GM12878 (cell line): ENCODE results near the gene VGLL4. TPM values are rescaled to one million over a fixed set of nuclear protein-coding genes. Genes with fewer than 3 reads are reported as not detected.

Experiments used
- ATAC-seq: fragments of 200-7000 bp; cut with Tn5 transposase; 3 replicates; pipeline ENCODE4 v1.9.1; 2020; ENCODE audit warnings: mild to moderate bottlenecking, moderate library complexity
- BruUV-seq: library from RNA; stranded (reverse); fragments of 400-500 nt; replicated peaks from 2 replicates; lab custom pipeline; 2021; lab: Mats Ljungman, UMichigan
- CTCF ChIA-PET: fragments of 300-600 bp; sonication (Branson Sonifier 250); formaldehyde crosslinking; extraction: SDS; loops from one replicate; lab custom pipeline; 2021; ENCODE audit warnings: inconsistent platforms; lab: Yijun Ruan, JAX
- POLR2A ChIA-PET: fragments of 350-600 bp; formaldehyde crosslinking; extraction: SDS; loops from one replicate; lab custom pipeline; 2021; ENCODE audit warnings: inconsistent platforms; lab: Charles Lee
- RAD21 ChIA-PET: fragments of 300-600 bp; sonication (Branson Sonifier 250); formaldehyde crosslinking; loops from one replicate; lab custom pipeline; 2023; ENCODE audit warnings: antibody characterized with exemption; ENCODE audit not compliant: unreplicated experiment; lab: Charles Lee
- SMC1A ChIA-PET: fragments of 300-600 bp; sonication (Branson Sonifier 250); formaldehyde crosslinking; loops from one replicate; lab custom pipeline; 2023; ENCODE audit not compliant: unreplicated experiment, uncharacterized antibody; lab: Charles Lee
- DNase-seq: peaks from one replicate; pipeline ENCODE4 v3.0.0-alpha.2; 2011; ENCODE audit warnings: low read depth, low spot score
- FAIRE-seq: peaks from 3 replicates; lab custom pipeline; 2011; peaks lifted over from hg19 to GRCh38; lab: Jason Lieb, UNC
- H2AFZ ChIP-seq: 2 replicates; pipeline ENCODE4 v1.6.0; 2011; ENCODE audit warnings: low read depth, low read length, control low read depth; ENCODE audit not compliant: control insufficient read depth
- H3K27ac ChIP-seq: 2 replicates; pipeline ENCODE4 v1.5.1; 2011; ENCODE audit warnings: control low read depth; ENCODE audit not compliant: control insufficient read depth, insufficient read depth
- H3K27me3 ChIP-seq, 2 experiments: replicated peaks in 1 of 2; 2 replicates each; pipeline versions ENCODE4 v1.6.0 to v1.6.1; 2011; ENCODE audit warnings: low read length in 1 of 2; ENCODE audit not compliant: control insufficient read depth in 2 of 2, insufficient read depth in 2 of 2
- H3K36me3 ChIP-seq, 2 experiments: 2 replicates each; pipeline ENCODE4 v1.5.1; 2011; ENCODE audit warnings: low read length in 1 of 2; ENCODE audit not compliant: control insufficient read depth in 2 of 2, insufficient read depth in 2 of 2
- H3K4me1 ChIP-seq: 2 replicates; pipeline ENCODE4 v1.6.1; 2011; ENCODE audit warnings: mild to moderate bottlenecking, low read length, moderate library complexity, mixed read lengths; ENCODE audit not compliant: control insufficient read depth, insufficient read depth
- H3K4me2 ChIP-seq: 2 replicates; pipeline ENCODE4 v1.6.0; 2011; ENCODE audit warnings: control low read depth; ENCODE audit not compliant: control insufficient read depth, insufficient read depth
- H3K4me3 ChIP-seq: fragments of 200-600 bp; sonication (generic); 2 replicates; pipeline ENCODE4 v1.5.1; 2016
- H3K79me2 ChIP-seq: 2 replicates; pipeline ENCODE4 v1.6.0; 2011; ENCODE audit warnings: low read length; ENCODE audit not compliant: control insufficient read depth, insufficient read depth
- H3K9ac ChIP-seq: 2 replicates; pipeline ENCODE4 v1.8.0; 2011; ENCODE audit warnings: low read length, control low read depth, mixed read lengths; ENCODE audit not compliant: control insufficient read depth, insufficient read depth
- H3K9me3 ChIP-seq: replicated peaks from 3 replicates; pipeline ENCODE4 v1.5.1; 2011; ENCODE audit warnings: mild to moderate bottlenecking, low read length; ENCODE audit not compliant: control insufficient read depth, insufficient read depth
- H4K20me1 ChIP-seq: 2 replicates; pipeline ENCODE4 v1.6.0; 2011; ENCODE audit not compliant: control insufficient read depth, insufficient read depth
- ATF3 ChIP-seq: IDR thresholded peaks from 2 replicates; pipeline ENCODE4 v1.6.1; 2011; ENCODE audit warnings: low read depth, mild to moderate bottlenecking, low read length, moderate library complexity, borderline replicate concordance; ENCODE audit errors: extremely low read depth
- BACH1 ChIP-seq: fragments of 450-650 bp; IDR thresholded peaks from 2 replicates; pipeline ENCODE4 v1.6.1; 2017; ENCODE audit warnings: mild to moderate bottlenecking, borderline replicate concordance
- DPF2 ChIP-seq: fragments of 450-650 bp; IDR thresholded peaks from 2 replicates; pipeline ENCODE4 v1.6.1; 2017; ENCODE audit warnings: mild to moderate bottlenecking
- EZH2 ChIP-seq: IDR thresholded peaks from 2 replicates; pipeline ENCODE4 v1.6.1; 2012; ENCODE audit warnings: low read depth, mild to moderate bottlenecking, control low read depth, inconsistent platforms, low read length, borderline replicate concordance; ENCODE audit not compliant: control insufficient read depth
- MAX ChIP-seq: IDR thresholded peaks from 2 replicates; pipeline ENCODE4 v1.6.1; 2012; ENCODE audit warnings: low read depth, low read length, improper control_type of control experiment
- MEF2B ChIP-seq: fragments of 450-650 bp; IDR thresholded peaks from 2 replicates; pipeline ENCODE4 v1.6.1; 2018; ENCODE audit warnings: mild to moderate bottlenecking, moderate library complexity; ENCODE audit not compliant: partially characterized antibody, poor library complexity, severe bottlenecking
- MLLT1 ChIP-seq: fragments of 450-650 bp; IDR thresholded peaks from 2 replicates; pipeline ENCODE4 v1.6.1; 2016; ENCODE audit warnings: mild to moderate bottlenecking
- NKRF ChIP-seq: fragments of 450-650 bp; conservative IDR thresholded peaks from 2 replicates; pipeline ENCODE4 v1.6.1; 2017; ENCODE audit warnings: mild to moderate bottlenecking, moderate library complexity
- PAX8 ChIP-seq: fragments of 450-650 bp; IDR thresholded peaks from 2 replicates; pipeline ENCODE4 v1.6.1; 2017; ENCODE audit warnings: mild to moderate bottlenecking, moderate library complexity
- PKNOX1 ChIP-seq: fragments of 450-650 bp; IDR thresholded peaks from 2 replicates; pipeline ENCODE4 v1.6.1; 2016; ENCODE audit warnings: mild to moderate bottlenecking
- SMAD5 ChIP-seq: IDR thresholded peaks from 2 replicates; pipeline ENCODE4 v1.6.1; 2016; ENCODE audit warnings: antibody characterized with exemption, low read depth
- TCF3 ChIP-seq: IDR thresholded peaks from 2 replicates; pipeline ENCODE4 v1.6.1; 2012; ENCODE audit warnings: low read depth, mild to moderate bottlenecking, low read length, borderline replicate concordance; ENCODE audit not compliant: insufficient read depth
- YY1 ChIP-seq: IDR thresholded peaks from 2 replicates; pipeline ENCODE4 v1.6.1; 2011; ENCODE audit warnings: low read depth, mild to moderate bottlenecking, low read length
- ZBED1 ChIP-seq: IDR thresholded peaks from 2 replicates; pipeline ENCODE4 v1.6.1; 2016; ENCODE audit warnings: borderline replicate concordance
- WGBS: methylation state at CpG from one replicate; pipeline ENCODE4 v1.1.6; 2016; ENCODE audit warnings: low lambda C conversion rate; ENCODE audit not compliant: insufficient replicate concordance, insufficient coverage; ENCODE audit errors: missing lambda C conversion rate; 5-methylcytosine and 5-hydroxymethylcytosine counted together
- in situ Hi-C: fragments of 300-500 bp; cut with MboI; formaldehyde crosslinking; loops from 9 replicates; pipeline ENCODE4 v1.14.3; 2018; ENCODE audit warnings: mixed read lengths
- intact Hi-C: fragments of 100-400 bp; cut with micrococcal nuclease; formaldehyde crosslinking; loops from one replicate; pipeline ENCODE4 v1.14.2; 2022; ENCODE audit not compliant: unreplicated experiment
- polyA plus RNA-seq, 11 experiments: library from polyadenylated mRNA; depleted of rRNA in 4 of 11; unstranded in 6 of 11; stranded (reverse) in 5 of 11; fragments of >200 nt; fragmentation: Nextera tagmentation in 4 of 11; fragmentation: Illumina TruSeq in 1 of 11; extraction: Ambion mirVana in 4 of 11; extraction: Trizol in 1 of 11; gene quantifications; 1 replicate in 1 of 11; 2 replicates in 10 of 11; pipeline versions ENCODE4 v1.2.1 to v1.2.3, GENCODE V29; 2011 to 2016; ENCODE audit warnings: inconsistent platforms in 2 of 11, missing spikeins in 2 of 11, low read depth in 1 of 11
- total RNA-seq, 4 experiments: library from RNA; depleted of rRNA in 3 of 4; stranded (reverse); fragments of >200 nt in 3 of 4; fragmentation: Illumina TruSeq in 1 of 4; extraction: Trizol in 1 of 4; gene quantifications; 2 replicates each; pipeline versions ENCODE4 v1.2.1 to v1.2.3, GENCODE V29; 2013 to 2021

VGLL4 gene
- total and polyA plus RNA-seq, 10 of the 15 experiments (the other 5 are each of a cell fraction or from before 2014, with no cell fraction given): 0.44 to 38.1 (median 16.1) TPM

GRCh38 chr3:11612515-11613188 lies 31.1 kb downstream of the VGLL4 start (continued):
- TF ChIP-seq NKRF (no peak), ZBED1 (no peak), YY1 (no peak), EZH2 (no peak), DPF2 (no peak), MEF2B (no peak), SMAD5 (no peak), PAX8 (no peak), MLLT1 (no peak)

GRCh38 chr3:11611341-11611799 lies 32.3 kb downstream of the VGLL4 start:
- WGBS: 94% methylated on average over 9 of the region's 9 CpGs
- TF ChIP-seq ATF3 (no peak), MAX (no peak), TCF3 (no peak), BACH1 (no peak), PKNOX1 (no peak)

More at GRCh38 chr3:11611341-11611799, 32.3 kb downstream of the VGLL4 start:
- Histone ChIP-seq H3K9ac (no peak overlapping the region), H3K4me3 (no peak overlapping the region), H4K20me1 (peaks cover 4% of the 10 kb centered on the region), H3K79me2 (peaks cover 73% of the 10 kb centered on the region), H3K4me2 (no peak overlapping the region), H3K36me3 (peaks cover 3 to 6% of the 10 kb centered on the region in 2 experiments; a peak in 3 of 4 replicates), H3K27me3 (no peaks in the 10 kb centered on the region), H3K4me1 (no peaks in the 10 kb centered on the region), H2AFZ (no peak overlapping the region), H3K27ac (no peak overlapping the region), H3K9me3 (no peaks in the 10 kb centered on the region)
- intact Hi-C loops: no loop called here
- DNase-seq: no peak
- ChIA-PET POLR2A (no interaction called here), CTCF (interaction anchor here (1.3 kb wide), 1 partner anchor 10 kb away, joined by 4 read pairs; no protein-coding TSS in a partner anchor), RAD21 (no interaction called here), SMC1A (no interaction called here)
- no TSS peak for BruUV-seq
- no peak for FAIRE-seq
- in situ Hi-C loops: no loop called here
- no peak for ATAC-seq
